NCI-H2227 (cell line): Measurements from ENCODE around the gene POLR3G.

Experiments
- DNase-seq: peaks from one replicate; lab custom pipeline; 2025; ENCODE audit not compliant: unreplicated experiment; lab: John Stamatoyannopoulos, UW

POLR3G gene

GRCh38 chr5:90550963-90551362 lies 76.3 kb downstream of the POLR3G start:
- no peak for DNase-seq

- DNase-seq, result no peak
These were observed 76.7 kb downstream of the POLR3G start for GRCh38 chr5:90551376-90551775.

- DNase-seq, result no peak
These were observed 79.0 kb downstream of the POLR3G start for GRCh38 chr5:90553711-90554110.

- DNase-seq, result no peak
These were observed 79.8 kb downstream of the POLR3G start for GRCh38 chr5:90554358-90555006.

GRCh38 chr5:90555666-90556065 lies 81.0 kb downstream of the POLR3G start:
- no peak for DNase-seq

- DNase-seq, result no peak
These were observed 82.7 kb downstream of the POLR3G start for GRCh38 chr5:90557391-90557790.

- no peak for DNase-seq
These were observed 83.2 kb downstream of the POLR3G start for GRCh38 chr5:90557871-90558270.

- DNase-seq, result peak; percentile 95
These were observed 83.9 kb downstream of the POLR3G start, which contains the start of gene ADGRV1 for GRCh38 chr5:90558344-90559192. Gene ADGRV1, plus strand, starts transcription at chr5:90558797. Its CDS starts 99 bp downstream, at chr5:90558896.

- DNase-seq, result no peak
These were observed 86.1 kb downstream of the POLR3G start for GRCh38 chr5:90560771-90561170.

GRCh38 chr5:90561766-90562165 lies 87.1 kb downstream of the POLR3G start:
- DNase-seq, result no peak

- DNase-seq, result no peak
These were observed 87.7 kb downstream of the POLR3G start for GRCh38 chr5:90562341-90562740.

GRCh38 chr5:90563108-90563507 lies 88.4 kb downstream of the POLR3G start:
- no peak for DNase-seq
